CD14-positive monocyte (primary cell): ENCODE measurements around the gene MIB1. TPM values are rescaled to one million over a fixed set of nuclear protein-coding genes. Genes with fewer than 3 reads are reported as not detected.
A peak's percentile ranks its signal among the peaks of the same experiment; 100 is the strongest.

Source experiments
- DNase-seq, 3 donors: peaks; one replicate each; pipeline ENCODE4 v3.0.0-alpha.2; 2011 to 2022
- H2AFZ ChIP-seq: 2 replicates; pipeline ENCODE4 v1.6.0; 2012; ENCODE audit warnings: mild to moderate bottlenecking, low read depth, low read length, inconsistent platforms; ENCODE audit not compliant: insufficient read depth, poor library complexity, severe bottlenecking
- H3K27ac ChIP-seq, 2 donors: 1 replicate in 1 of 2; 2 replicates in 1 of 2; pipeline ENCODE4 v1.5.1; 2012 to 2013; ENCODE audit warnings: low read length in 2 of 2, control low read depth in 1 of 2, inconsistent platforms in 1 of 2, low read depth in 1 of 2, mild to moderate bottlenecking in 1 of 2
- H3K27me3 ChIP-seq, 2 donors: one replicate each; pipeline versions ENCODE4 v1.6.0 to v1.6.1; 2011 to 2013; ENCODE audit warnings: low read length in 2 of 2; ENCODE audit not compliant: control insufficient read depth in 2 of 2, insufficient read depth in 2 of 2
- H3K36me3 ChIP-seq, 2 donors: replicated peaks in 1 of 2; 1 replicate in 1 of 2; 2 replicates in 1 of 2; pipeline versions ENCODE4 v1.5.1 to v1.6.1; 2012 to 2013; ENCODE audit warnings: low read length in 2 of 2, control low read depth in 1 of 2, inconsistent platforms in 1 of 2, mild to moderate bottlenecking in 1 of 2; ENCODE audit not compliant: insufficient read depth in 2 of 2, control insufficient read depth in 1 of 2
- H3K4me1 ChIP-seq, 2 donors: 1 replicate in 1 of 2; 2 replicates in 1 of 2; pipeline versions ENCODE4 v1.5.1 to v1.6.1; 2012 to 2013; ENCODE audit warnings: low read length in 2 of 2, control low read depth in 1 of 2, inconsistent platforms in 1 of 2, mild to moderate bottlenecking in 1 of 2, moderate library complexity in 1 of 2; ENCODE audit not compliant: insufficient read depth in 2 of 2, control insufficient read depth in 1 of 2
- H3K4me2 ChIP-seq: replicated peaks from 2 replicates; pipeline ENCODE3; 2012; ENCODE audit warnings: low read length, moderate library complexity, mild to moderate bottlenecking; ENCODE audit not compliant: poor library complexity, severe bottlenecking; ENCODE audit errors: extremely low read depth
- H3K4me3 ChIP-seq, 3 experiments: fragments of 200-600 bp in 1 of 3; sonication (generic) in 1 of 3; replicated peaks in 1 of 3; 1 replicate in 2 of 3; 2 replicates in 1 of 3; pipeline ENCODE4 v1.5.1; 2011 to 2013; ENCODE audit warnings: low read length in 3 of 3, mild to moderate bottlenecking in 3 of 3, control low read depth in 2 of 3, low read depth in 2 of 3, inconsistent platforms in 1 of 3, moderate library complexity in 1 of 3
- H3K79me2 ChIP-seq: 2 replicates; pipeline ENCODE4 v1.6.0; 2012; ENCODE audit warnings: mild to moderate bottlenecking, control low read depth, inconsistent platforms, low read length, moderate library complexity; ENCODE audit not compliant: insufficient read depth
- H3K9ac ChIP-seq: 2 replicates; pipeline ENCODE4 v1.6.0; 2017; ENCODE audit warnings: low read length, mild to moderate bottlenecking; ENCODE audit not compliant: insufficient read depth, poor library complexity, severe bottlenecking
- H3K9me3 ChIP-seq, 2 donors: replicated peaks in 1 of 2; 1 replicate in 1 of 2; 2 replicates in 1 of 2; pipeline versions ENCODE4 v1.5.1 to v1.6.1; 2012 to 2013; ENCODE audit warnings: low read length in 2 of 2, control low read depth in 1 of 2; ENCODE audit not compliant: control insufficient read depth in 1 of 2, insufficient read depth in 1 of 2
- H4K20me1 ChIP-seq: 2 replicates; pipeline ENCODE4 v1.6.0; 2012; ENCODE audit warnings: mild to moderate bottlenecking, low read length, control low read depth, moderate library complexity; ENCODE audit not compliant: insufficient read depth
- H3K27ac Mint-ChIP-seq, 7 donors: one replicate each; pipeline ENCODE4 v1.8.0; 2020; ENCODE audit warnings: mild to moderate bottlenecking in 7 of 7, mixed read lengths in 7 of 7, moderate library complexity in 6 of 7, inconsistent platforms in 2 of 7
- H3K27me3 Mint-ChIP-seq, 3 donors: one replicate each; pipeline ENCODE4 v1.8.0; 2021 to 2022; ENCODE audit warnings: low read depth in 3 of 3, mild to moderate bottlenecking in 3 of 3, mixed read lengths in 3 of 3, moderate library complexity in 3 of 3, inconsistent platforms in 1 of 3
- H3K36me3 Mint-ChIP-seq, 2 donors: one replicate each; pipeline ENCODE4 v1.8.0; 2020; ENCODE audit warnings: mixed read lengths in 2 of 2, inconsistent platforms in 1 of 2, mild to moderate bottlenecking in 1 of 2
- H3K4me1 Mint-ChIP-seq: one replicate; pipeline ENCODE4 v1.8.0; 2020; ENCODE audit warnings: mild to moderate bottlenecking, mixed read lengths
- H3K4me3 Mint-ChIP-seq, 2 donors: one replicate each; pipeline ENCODE4 v1.8.0; 2020; ENCODE audit warnings: mild to moderate bottlenecking in 2 of 2, mixed read lengths in 2 of 2, moderate library complexity in 1 of 2
- H3K9me3 Mint-ChIP-seq, 7 donors: one replicate each; pipeline ENCODE4 v1.8.0; 2020 to 2022; ENCODE audit warnings: mixed read lengths in 7 of 7, mild to moderate bottlenecking in 6 of 7, moderate library complexity in 6 of 7, inconsistent platforms in 2 of 7
- WGBS: methylation state at CpG from one replicate; pipeline ENCODE4 v1.1.5; 2013; ENCODE audit warnings: missing lambda C conversion rate; ENCODE audit not compliant: insufficient coverage; 5-methylcytosine and 5-hydroxymethylcytosine counted together
- intact Hi-C, 2 donors: fragments of 100-400 bp; cut with micrococcal nuclease; formaldehyde crosslinking; loops; one replicate each; pipeline versions ENCODE4 v1.15.0 to v1.15.1; 2023
- polyA plus RNA-seq, 3 donors: library from polyadenylated mRNA; depleted of rRNA in 1 of 3; unstranded in 2 of 3; stranded (reverse) in 1 of 3; fragments of 300-500 nt in 2 of 3; fragments of >200 nt in 1 of 3; fragmentation: Illumina TruSeq in 2 of 3; gene quantifications; 1 replicate in 2 of 3; 2 replicates in 1 of 3; pipeline ENCODE4 v1.2.3, GENCODE V29; 2012 to 2021
- TF ChIP-seq, protein P1 (sequence below): fragments of 200-600 bp; IDR thresholded peaks from one replicate; pipeline ENCODE4 v1.8.0; 2022; ENCODE audit warnings: antibody characterized with exemption, mild to moderate bottlenecking

The MIB1 gene
- polyA plus RNA-seq, 3 donors, result 5.7 to 8.5 (median 7.8) TPM

DNA sequence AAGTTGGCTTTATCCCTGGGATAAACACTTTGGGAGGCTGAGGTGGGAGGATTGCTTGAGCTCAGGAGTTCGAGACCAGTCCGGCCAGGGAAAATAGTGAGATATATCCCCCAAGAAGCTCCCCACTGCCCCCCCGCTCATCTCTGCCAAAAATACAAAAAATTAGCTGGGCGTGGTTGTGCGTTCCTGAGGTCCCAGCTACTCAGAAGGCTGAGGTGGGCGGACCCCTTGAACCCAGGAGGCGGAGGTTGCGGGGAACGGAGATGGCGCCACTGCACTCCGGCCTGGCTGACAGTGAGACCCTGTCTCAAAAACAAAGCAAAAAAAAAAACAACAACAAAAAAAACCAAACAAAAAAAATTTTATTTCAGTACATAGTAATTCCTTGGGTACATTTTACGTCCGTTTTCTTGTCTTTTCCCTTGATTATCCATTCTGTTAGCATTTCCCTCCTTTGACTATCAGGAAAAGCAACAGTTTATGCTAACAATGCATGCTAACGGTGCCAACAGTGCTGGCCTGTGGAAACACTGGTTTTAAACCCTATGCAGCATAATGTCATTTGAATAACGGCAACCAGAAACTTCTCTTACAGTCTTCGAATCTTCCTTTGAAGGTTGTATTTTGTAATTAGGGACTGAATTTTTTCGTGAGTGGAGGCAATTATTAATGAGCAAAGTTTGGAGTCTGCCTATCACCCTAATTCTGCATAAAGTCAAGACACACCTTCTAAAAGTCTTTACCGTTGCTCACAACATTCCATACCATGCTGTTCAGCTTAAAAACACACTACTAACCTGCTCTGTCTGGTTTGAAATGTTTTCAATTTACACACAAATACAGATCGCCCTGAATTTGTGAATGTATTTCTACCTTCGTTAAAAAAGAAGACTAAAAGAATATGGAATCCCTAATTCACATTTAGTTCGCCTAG, 721 bp upstream of the MIB1 start:
- Histone ChIP-seq H3K4me2 (peak overlapping the region; percentile 98), H4K20me1 (peaks cover 3% of the 10 kb centered on the region), H3K79me2 (peaks cover 37% of the 10 kb centered on the region), H3K9me3 (peaks cover 0 to 4% of the 10 kb centered on the region in 2 donors), H3K4me3 (peak overlapping the region; percentile 87 to 92 (median 89)), H3K27me3 (no peaks in the 10 kb centered on the region), H3K4me1 (peaks cover 16 to 32% of the 10 kb centered on the region in 2 donors), H3K36me3 (no peaks in the 10 kb centered on the region), H2AFZ (peak overlapping the region; percentile 96), H3K27ac (peak overlapping the region in 1 of 2 donors; percentile 96), H3K9ac (peak overlapping the region; percentile 97)
- intact Hi-C loops, result loop anchor here (2.0 to 5.0 kb wide), 4 partner anchors 35 to 138 kb away; partner anchors contain the start of genes ABHD3 (in 1 of the 2), ESCO1 (in 1 of the 2) and SNRPD1 (in 1 of the 2)
- peak overlapping the region in 6 of 7 donors; percentile 26 to 98 (median 73) for H3K27ac Mint-ChIP-seq
- peak overlapping the region; percentile 95 to 97 for H3K4me3 Mint-ChIP-seq
- TF ChIP-seq, protein P1, sequence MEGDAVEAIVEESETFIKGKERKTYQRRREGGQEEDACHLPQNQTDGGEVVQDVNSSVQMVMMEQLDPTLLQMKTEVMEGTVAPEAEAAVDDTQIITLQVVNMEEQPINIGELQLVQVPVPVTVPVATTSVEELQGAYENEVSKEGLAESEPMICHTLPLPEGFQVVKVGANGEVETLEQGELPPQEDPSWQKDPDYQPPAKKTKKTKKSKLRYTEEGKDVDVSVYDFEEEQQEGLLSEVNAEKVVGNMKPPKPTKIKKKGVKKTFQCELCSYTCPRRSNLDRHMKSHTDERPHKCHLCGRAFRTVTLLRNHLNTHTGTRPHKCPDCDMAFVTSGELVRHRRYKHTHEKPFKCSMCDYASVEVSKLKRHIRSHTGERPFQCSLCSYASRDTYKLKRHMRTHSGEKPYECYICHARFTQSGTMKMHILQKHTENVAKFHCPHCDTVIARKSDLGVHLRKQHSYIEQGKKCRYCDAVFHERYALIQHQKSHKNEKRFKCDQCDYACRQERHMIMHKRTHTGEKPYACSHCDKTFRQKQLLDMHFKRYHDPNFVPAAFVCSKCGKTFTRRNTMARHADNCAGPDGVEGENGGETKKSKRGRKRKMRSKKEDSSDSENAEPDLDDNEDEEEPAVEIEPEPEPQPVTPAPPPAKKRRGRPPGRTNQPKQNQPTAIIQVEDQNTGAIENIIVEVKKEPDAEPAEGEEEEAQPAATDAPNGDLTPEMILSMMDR, result no peak
- DNase-seq, result no peak
- H3K4me1 Mint-ChIP-seq, result peaks cover 26% of the 10 kb centered on the region
- peaks cover 8 to 15% (median 10%) of the 10 kb centered on the region in 7 donors for H3K9me3 Mint-ChIP-seq
- H3K36me3 Mint-ChIP-seq, result peaks cover 2 to 5% of the 10 kb centered on the region in 2 donors
- peaks cover 0 to 1% (median 1%) of the 10 kb centered on the region in 3 donors for H3K27me3 Mint-ChIP-seq
- 54% methylated on average over 5 of the region's 21 CpGs for WGBS

DNA sequence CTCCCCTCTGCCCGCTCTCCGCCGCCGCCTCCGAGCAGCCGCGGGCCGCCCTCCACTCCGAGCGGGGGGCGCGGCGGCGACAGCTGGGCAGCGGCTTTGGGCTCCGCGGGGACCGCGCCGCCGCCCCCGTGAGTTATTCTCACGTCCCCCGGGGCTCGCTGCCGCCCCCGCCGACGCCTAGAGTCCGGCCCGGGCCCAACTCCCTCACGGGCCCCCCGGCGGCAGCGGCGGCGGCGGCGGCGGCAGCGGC, 645 bp downstream of the MIB1 start:
- peak overlapping the region; percentile 97 for H3K9ac ChIP-seq
- TF ChIP-seq, protein P1, result no peak
- Mint-ChIP-seq H3K27me3 (peaks cover 0 to under 1% (median 0%) of the 10 kb centered on the region in 3 donors), H3K9me3 (peaks cover 4 to 9% (median 7%) of the 10 kb centered on the region in 7 donors), H3K4me1 (peaks cover 29% of the 10 kb centered on the region), H3K27ac (no peak overlapping the region), H3K4me3 (peak overlapping the region in 1 of 2 donors; percentile 85), H3K36me3 (peaks cover 2 to 5% of the 10 kb centered on the region in 2 donors)
- no peaks in the 10 kb centered on the region for H3K36me3 ChIP-seq
- H3K27ac ChIP-seq, result peak overlapping the region in 1 of 2 donors; percentile 96
- H3K9me3 ChIP-seq, result no peaks in the 10 kb centered on the region
- no peaks in the 10 kb centered on the region for H3K27me3 ChIP-seq
- H3K79me2 ChIP-seq, result peaks cover 51% of the 10 kb centered on the region
- no peak for DNase-seq
- H4K20me1 ChIP-seq, result peaks cover 12% of the 10 kb centered on the region
- peaks cover 16 to 32% of the 10 kb centered on the region in 2 donors for H3K4me1 ChIP-seq
- intact Hi-C loops, result loop anchor here (2.0 to 5.0 kb wide), 4 partner anchors 36 to 139 kb away; partner anchors contain the start of genes ABHD3 (in 1 of the 2), ESCO1 (in 1 of the 2) and SNRPD1 (in 1 of the 2)
- H3K4me2 ChIP-seq, result peak overlapping the region; percentile 98
- WGBS, result under 1% methylated on average over 30 of the region's 41 CpGs
- H3K4me3 ChIP-seq, result peak overlapping the region; percentile 87 to 92 (median 89)
- H2AFZ ChIP-seq, result peak overlapping the region; percentile 96
